Spinal cord (tissue), 10 donors: ENCODE measurements around the gene THOC7. TPM values are rescaled to one million over a fixed set of nuclear protein-coding genes. Genes with fewer than 3 reads are reported as not detected.

Experiments
- DNase-seq, 6 donors: peaks; one replicate each; pipeline versions ENCODE4 v3.0.0 to v3.0.0-alpha.2; 2013 to 2015; ENCODE audit warnings: low spot score in 6 of 6, low read depth in 4 of 6
- H3K27ac ChIP-seq: one replicate; pipeline ENCODE4 v1.5.1; 2013; ENCODE audit warnings: low read depth, low read length, control low read depth
- H3K27me3 ChIP-seq: one replicate; pipeline ENCODE4 v1.6.1; 2013; ENCODE audit warnings: low read length; ENCODE audit not compliant: control insufficient read depth, insufficient read depth
- H3K36me3 ChIP-seq: one replicate; pipeline ENCODE4 v1.6.1; 2013; ENCODE audit warnings: low read length; ENCODE audit not compliant: control insufficient read depth, insufficient read depth
- H3K4me1 ChIP-seq: one replicate; pipeline ENCODE4 v1.6.1; 2013; ENCODE audit warnings: low read length; ENCODE audit not compliant: control insufficient read depth, insufficient read depth
- H3K4me3 ChIP-seq: one replicate; pipeline ENCODE4 v1.5.1; 2013; ENCODE audit warnings: low read depth, low read length, control low read depth
- H3K9me3 ChIP-seq: one replicate; pipeline ENCODE4 v1.6.1; 2013; ENCODE audit warnings: low read length; ENCODE audit not compliant: control insufficient read depth, insufficient read depth
- whole genome bisulfite sequencing: methylation state at CpG from one replicate; pipeline ENCODE4 v1.1.5; 2013; ENCODE audit warnings: missing lambda C conversion rate; ENCODE audit not compliant: insufficient coverage; 5-methylcytosine and 5-hydroxymethylcytosine counted together
- polyA plus RNA-seq, 2 donors: library from polyadenylated mRNA; unstranded; fragments of 120-200 nt; gene quantifications; one replicate each; pipeline ENCODE4 v1.2.1, GENCODE V29; 2013; ENCODE audit not compliant: insufficient read length in 2 of 2
- small RNA-seq: library from RNA; depleted of rRNA; stranded (forward); fragments of <200 nt; gene quantifications from one replicate; pipeline ENCODE3, GENCODE V24; 2014; ENCODE audit warnings: low replicate concordance
- total RNA-seq, 2 donors: library from RNA; depleted of rRNA in 1 of 2; stranded (reverse); fragments of 120-200 nt in 1 of 2; fragments of >200 nt in 1 of 2; gene quantifications; one replicate each; pipeline versions ENCODE4 v1.2.3 to v1.2.4, GENCODE V29; 2013 to 2014
- donor health status: healthy.

Gene THOC7
- total and polyA plus RNA-seq, 4 donors = 47.7 to 78.9 (median 66.6) TPM

GRCh38 chr3:63791974-63792373, 71.6 kb downstream of the THOC7 start:
- Histone ChIP-seq H3K4me1 (no peaks in the 10 kb centered on the region), H3K4me3 (no peak overlapping the region), H3K9me3 (no peaks in the 10 kb centered on the region), H3K27me3 (no peaks in the 10 kb centered on the region), H3K36me3 (no peaks in the 10 kb centered on the region), H3K27ac (no peak overlapping the region)
- WGBS = no CpG with 5 or more reads among the region's 1 CpG
- peak in 3 of 6 donors; percentile 43 to 91 (median 69) for DNase-seq

Small RNA genes within 50 kb of the gene (small RNA-seq; reads per million reads assigned to genes)
- not detected for gene SCAANT1

Other genes with a start within 250 kb of the THOC7 start
- gene SNTN, start 211.1 kb downstream of the THOC7 start, total RNA-seq = under 1 TPM; 0.50 to 0.59 TPM
- under 1 TPM; 0.24 to 0.55 TPM for gene SNTN, start 211.1 kb downstream of the THOC7 start, polyA plus RNA-seq
- gene C3orf49, start 44.5 kb downstream of the THOC7 start, total RNA-seq = not detected
- gene C3orf49, start 44.5 kb downstream of the THOC7 start, polyA plus RNA-seq = 1 to 10 TPM; 1.3 to 2.0 TPM
- 10 to 100 TPM; 14.6 to 14.9 TPM for gene ATXN7, start 62 bp upstream of the THOC7 start, total RNA-seq
- 10 to 100 TPM; 13.8 to 14.9 TPM for gene ATXN7, start 62 bp upstream of the THOC7 start, polyA plus RNA-seq
- not detected for gene SCAANT1, start 48.6 kb upstream of the THOC7 start, total RNA-seq
- gene SCAANT1, start 48.6 kb upstream of the THOC7 start, polyA plus RNA-seq = under 1 TPM in 1 of 2 donors, not detected in 1; 0.93 TPM
- 10 to 100 TPM; 71.0 to 87.2 TPM for gene PSMD6, start 159.7 kb upstream of the THOC7 start, total RNA-seq
- gene PSMD6, start 159.7 kb upstream of the THOC7 start, polyA plus RNA-seq = 100 to 1,000 TPM in 1 of 2 donors, 10 to 100 TPM in 1; 88.3 to 101 TPM